ENCODE data around the gene TTLL12.

Gene TTLL12

GRCh38 chr22:43118024-43118849 lies 68.7 kb downstream of the TTLL12 start:
- H3K4me3 ChIP-seq (ENCODE audit: low read depth, low read length), result peak overlapping the region; percentile 3

DNA sequence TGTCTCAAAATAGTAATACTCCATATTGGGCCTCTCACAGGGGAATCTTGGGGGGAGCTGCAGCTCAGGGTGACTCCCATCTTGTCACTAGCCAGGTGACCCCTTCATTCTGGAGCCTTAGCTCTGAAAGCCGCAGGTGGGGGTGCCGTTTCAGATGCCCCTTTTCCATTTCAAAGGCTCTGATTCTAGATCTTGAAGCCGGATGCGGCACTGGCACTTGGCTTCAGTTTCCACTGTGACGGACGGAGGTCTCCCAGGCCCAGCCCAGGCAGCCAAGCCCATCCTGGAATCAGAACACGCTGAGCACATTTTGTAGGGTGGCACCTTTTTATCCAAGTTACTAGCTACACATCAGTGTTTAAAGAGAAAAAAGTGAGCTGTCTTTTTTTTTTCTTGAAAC lies 70.0 kb downstream of the TTLL12 start:
- no peak overlapping the region for H3K4me3 ChIP-seq (ENCODE audit: low read depth, low read length)
- TF ChIP-seq, protein P1, sequence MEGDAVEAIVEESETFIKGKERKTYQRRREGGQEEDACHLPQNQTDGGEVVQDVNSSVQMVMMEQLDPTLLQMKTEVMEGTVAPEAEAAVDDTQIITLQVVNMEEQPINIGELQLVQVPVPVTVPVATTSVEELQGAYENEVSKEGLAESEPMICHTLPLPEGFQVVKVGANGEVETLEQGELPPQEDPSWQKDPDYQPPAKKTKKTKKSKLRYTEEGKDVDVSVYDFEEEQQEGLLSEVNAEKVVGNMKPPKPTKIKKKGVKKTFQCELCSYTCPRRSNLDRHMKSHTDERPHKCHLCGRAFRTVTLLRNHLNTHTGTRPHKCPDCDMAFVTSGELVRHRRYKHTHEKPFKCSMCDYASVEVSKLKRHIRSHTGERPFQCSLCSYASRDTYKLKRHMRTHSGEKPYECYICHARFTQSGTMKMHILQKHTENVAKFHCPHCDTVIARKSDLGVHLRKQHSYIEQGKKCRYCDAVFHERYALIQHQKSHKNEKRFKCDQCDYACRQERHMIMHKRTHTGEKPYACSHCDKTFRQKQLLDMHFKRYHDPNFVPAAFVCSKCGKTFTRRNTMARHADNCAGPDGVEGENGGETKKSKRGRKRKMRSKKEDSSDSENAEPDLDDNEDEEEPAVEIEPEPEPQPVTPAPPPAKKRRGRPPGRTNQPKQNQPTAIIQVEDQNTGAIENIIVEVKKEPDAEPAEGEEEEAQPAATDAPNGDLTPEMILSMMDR (IDR thresholded peaks at IDR 0.05; ENCODE audit: borderline replicate concordance, insufficient read depth, low read depth, low read length), result no peak

More at GRCh38 chr22:43118024-43118849, 68.7 kb downstream of the TTLL12 start:
- TF ChIP-seq, protein P1 (IDR thresholded peaks at IDR 0.05; ENCODE audit: borderline replicate concordance, insufficient read depth, low read depth, low read length), result no peak

Data from GM12875 (cell line).